SW 1271 (cell line): ENCODE data around the gene IGDCC3.

Experiments
- DNase-seq, 2 experiments: peaks; one replicate each; lab custom pipeline; 2025; lab: John Stamatoyannopoulos, UW

Gene IGDCC3

DNA sequence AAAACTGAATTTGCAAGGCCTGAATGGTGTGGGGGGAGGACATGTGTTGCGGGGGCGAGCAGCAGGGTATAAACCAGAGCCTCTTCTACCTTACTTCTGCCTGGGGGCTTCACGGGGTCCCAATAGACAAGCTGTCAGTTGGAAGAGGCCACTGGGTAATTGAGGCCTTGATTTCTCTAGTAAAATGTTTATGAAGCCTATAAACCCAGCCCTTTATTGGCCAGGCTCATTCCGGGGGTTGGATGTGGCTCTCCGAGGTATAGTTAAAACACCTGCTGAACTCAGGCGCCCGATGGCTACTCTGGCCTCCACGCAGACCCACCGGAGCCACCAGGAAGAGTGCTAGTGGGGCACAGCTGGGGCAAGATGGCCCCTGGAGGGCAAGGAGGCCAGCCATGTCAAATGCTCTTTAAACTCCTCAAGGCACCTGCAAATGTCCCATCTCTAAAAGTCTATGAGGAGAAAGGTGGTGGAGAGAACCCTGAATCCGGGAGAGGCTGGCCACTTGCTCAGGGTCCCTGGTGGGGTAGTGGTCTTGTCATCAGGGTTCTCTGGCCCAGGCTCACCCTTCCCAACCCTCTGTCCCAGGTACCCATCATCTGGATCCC lies 34.3 kb downstream of the IGDCC3 start:
- DNase-seq = no peak

DNA sequence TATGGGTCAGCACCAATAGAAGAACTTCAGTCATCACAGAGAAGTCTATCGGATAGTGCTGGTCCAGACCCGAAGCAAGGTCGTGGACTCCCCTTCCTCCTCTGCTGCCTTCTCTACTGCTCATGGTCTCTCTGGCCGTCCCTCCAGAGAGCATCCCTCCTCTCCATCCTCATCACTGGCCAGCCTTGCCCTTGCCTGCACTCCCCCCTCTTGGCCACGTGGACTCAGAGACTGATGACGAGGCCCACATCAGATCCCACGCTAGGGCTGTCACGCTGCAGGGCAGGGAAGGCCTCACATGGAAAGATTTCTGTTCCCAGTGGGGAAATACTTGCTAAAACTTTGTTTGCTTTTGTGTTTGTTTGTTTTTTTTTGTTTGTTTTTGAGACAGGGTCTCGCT lies 35.3 kb downstream of the IGDCC3 start:
- DNase-seq = no peak

DNA sequence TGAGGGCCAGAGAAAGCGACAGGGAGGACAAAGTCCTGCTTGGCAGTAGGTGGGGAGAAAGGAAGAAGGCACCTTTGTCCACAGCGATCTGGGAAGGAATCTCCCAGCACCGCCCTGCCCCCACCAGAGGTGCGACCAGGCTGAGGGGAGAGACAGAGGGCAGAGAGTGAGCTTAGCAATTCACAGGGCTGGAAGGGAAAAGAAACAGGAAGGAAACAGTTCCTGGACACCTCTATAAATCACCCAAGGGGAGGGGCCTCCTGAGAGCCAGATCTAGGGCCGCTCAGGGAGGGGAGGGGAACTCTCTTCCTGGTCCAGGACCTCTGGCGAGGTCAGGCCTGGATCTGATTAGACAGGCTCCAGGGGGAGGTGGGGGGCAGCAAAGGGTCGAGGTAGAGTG lies 37.9 kb downstream of the IGDCC3 start:
- no peak for DNase-seq

DNA sequence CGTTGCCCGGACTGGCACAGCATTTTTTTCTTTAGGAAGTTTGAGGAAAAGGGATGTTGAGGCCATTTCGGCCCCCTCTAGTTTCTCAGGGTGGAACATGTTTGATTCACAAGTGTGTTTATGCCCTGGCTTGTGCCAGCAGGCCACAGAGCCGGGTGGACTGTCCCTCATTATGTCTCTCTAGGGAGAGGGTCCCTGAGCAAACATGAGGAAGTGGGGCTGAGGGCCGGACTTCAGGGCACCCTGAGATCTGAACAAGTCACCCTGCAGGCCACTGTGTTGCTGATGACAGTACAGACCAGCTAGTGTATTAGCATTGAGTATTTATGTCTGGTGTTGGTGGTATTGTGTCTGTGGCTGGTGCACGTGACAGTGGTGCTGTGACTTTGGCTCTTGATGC lies 38.4 kb downstream of the IGDCC3 start:
- DNase-seq = no peak

DNA sequence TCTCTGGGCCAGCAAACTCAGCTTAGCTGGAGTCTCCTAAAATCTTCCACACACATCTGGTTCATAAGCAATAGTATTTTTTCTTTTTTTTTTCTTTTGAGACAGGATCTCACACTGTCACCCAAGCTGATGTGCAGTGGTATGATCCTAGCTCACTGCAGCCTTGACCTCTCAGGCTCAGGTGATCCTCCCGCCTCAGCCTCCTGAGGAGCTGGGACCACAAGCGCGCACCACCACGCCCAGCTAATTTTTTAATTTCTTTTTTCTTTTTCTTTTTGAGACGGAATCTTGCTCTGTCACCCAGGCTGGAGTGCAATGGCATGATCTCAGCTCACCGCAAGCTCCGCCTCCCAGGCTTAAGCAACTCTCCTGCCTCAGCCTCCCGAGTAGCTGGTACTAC lies 39.0 kb downstream of the IGDCC3 start:
- DNase-seq = no peak

DNA sequence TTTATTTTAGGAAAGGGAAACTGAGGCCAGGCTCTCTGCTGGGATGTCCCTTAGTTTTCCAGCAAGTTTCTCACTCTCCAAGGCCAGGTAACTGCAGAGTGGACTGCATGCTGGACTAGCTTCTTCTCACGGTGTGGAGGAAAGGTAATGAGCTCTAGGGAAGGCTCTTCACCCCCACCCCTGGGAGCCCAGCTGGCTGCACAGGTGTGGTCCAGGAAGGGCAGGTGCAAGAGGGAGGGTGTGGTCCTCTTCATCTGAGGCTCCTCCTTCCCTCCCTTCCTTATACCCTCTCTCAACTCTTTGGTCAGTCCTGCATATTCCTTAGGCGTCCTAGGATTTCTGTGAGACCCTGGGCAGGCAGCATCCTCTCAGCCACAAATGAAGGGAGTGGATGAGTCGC lies 39.4 kb downstream of the IGDCC3 start:
- no peak for DNase-seq

DNA sequence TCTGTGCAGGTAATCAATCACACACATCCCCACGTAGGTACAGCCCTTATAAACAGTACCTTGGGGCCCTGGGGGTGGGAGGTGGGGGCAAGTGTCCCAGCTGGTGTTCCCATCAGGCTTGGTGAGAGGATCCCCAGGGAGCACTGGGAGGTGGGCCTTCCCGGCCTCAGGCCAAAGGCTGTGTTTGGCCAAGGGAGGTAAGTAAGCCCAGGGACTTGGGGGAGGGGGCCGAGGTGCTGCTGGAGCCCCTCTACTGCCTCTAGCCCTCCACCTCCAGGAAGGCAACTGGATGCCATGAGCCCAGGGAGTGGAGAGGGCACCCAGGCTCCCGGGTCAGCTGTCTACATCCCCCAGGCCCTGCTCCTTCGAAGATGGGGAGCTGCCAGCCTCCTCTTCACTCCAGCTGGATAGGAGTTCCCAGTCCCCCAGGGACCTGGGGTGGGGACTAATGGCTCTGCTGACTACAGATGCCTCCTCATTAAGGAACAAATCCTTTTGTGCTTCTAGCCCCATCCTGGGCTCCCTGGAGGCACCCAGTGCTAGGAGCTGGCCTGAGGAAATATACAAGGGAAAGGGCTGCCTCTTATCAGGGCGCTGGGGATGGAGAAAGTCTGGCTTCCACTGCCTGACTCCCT lies 40.2 kb downstream of the IGDCC3 start:
- no peak for DNase-seq

DNA sequence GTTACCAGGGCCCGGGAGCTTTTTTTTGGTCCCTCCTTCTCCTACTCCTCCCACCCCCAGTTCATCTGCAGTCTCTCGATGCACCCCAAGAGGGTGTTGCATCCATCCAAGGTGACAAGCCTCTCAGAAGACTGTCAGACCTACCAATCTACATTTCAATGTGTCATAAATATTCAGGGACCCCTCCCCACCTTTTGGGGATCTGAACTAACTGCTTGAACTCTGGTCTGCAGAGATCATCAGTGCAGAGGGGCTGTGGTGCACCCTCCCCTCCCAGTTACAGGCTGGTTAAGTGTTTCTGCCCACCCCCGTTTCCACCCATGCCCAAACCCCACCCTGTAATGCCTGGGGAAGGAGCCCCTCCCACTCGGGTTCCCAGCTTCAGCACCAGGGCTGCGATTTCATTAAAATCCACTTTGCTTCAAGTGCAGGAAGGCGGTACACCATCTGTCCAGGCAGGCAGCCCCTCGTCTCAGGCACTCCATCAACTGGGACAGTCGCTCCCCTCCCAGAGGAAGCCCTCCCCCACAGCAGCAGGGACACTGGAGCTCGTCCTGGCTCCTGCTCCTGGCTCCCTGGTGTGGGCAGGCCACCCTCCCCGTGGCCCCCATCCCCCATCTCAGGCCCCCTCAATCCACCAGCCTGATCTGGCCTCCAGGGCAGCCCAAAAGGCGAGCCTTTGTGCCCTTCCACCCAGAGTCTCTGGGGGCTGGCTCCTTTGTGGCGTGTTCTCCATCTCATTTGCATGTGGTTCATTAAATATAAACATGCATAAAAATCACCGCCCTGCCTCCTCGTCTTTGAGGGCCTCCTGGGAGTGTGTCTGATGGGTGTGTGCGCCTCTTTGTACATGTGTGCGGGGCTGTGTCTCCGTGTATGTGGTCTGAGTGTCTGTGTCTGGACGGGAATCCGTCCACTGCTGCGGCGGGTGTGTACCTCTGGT lies 41.0 kb downstream of the IGDCC3 start:
- no peak for DNase-seq

DNA sequence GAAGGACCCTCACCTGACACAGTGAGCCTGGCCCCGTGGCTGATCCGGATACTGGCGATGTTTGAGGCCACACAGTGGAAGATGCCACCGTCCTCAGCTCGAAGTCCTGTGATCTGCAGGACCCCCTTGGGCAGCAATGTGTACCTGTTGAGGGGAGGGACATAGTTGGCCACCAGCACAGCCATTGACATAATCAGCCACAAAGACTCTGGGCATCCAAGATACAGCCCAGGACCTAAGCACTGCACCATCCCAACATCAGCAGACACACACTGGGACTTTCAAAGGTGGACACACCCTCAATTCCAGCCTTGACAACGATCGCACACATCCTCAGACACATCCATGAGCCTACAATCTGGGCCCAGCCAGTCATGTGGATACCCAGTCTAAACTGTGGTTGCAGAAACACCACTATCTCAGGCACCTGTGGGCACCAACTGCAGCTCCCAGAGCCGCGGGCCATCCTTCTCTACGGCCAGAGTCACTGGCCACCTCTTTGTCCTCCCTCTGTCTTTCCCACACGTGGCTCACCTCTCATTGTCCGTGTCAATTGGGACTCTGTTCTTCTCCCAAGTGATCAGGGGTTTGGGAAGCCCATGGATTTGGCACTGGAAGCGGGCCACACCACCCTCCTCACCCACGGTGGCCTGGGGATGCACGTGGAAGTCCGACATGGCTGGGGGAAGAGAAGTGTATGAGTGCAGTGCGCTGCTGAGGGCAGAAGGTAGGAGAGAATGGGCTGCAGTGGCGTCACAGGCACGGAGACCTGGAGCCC lies 42.3 kb downstream of the IGDCC3 start:
- no peak for DNase-seq

DNA sequence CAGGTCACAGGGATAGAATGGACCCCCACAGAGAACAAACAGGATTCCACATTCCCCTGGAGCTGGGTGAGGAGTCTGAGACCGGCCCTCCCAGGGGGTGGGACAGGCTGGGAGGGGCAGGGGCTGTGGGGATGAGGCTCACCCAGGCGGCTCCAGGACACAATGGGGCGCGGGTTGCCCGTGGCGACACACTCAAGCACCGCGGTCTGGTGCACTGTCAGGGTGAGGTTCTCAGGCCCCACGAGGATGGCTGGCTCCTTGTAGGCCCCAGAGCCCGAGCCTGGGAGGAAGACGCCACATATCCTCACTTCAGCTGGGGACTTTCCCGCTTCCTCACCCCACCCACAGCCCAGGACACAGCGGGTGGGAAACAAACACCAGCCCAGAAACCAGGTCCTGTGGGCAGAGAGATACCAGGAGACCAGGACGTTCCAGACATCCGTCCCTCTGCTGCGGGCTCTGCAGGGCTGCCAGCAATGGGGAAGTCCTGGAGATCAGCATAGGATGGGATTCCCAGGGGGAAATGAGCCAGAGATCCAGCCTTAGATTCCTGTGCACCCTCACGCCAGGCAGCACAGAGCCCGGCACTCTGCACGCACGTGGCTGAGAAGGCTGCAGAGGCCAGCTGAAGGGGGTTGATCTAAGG lies 43.1 kb downstream of the IGDCC3 start:
- DNase-seq = no peak

DNA sequence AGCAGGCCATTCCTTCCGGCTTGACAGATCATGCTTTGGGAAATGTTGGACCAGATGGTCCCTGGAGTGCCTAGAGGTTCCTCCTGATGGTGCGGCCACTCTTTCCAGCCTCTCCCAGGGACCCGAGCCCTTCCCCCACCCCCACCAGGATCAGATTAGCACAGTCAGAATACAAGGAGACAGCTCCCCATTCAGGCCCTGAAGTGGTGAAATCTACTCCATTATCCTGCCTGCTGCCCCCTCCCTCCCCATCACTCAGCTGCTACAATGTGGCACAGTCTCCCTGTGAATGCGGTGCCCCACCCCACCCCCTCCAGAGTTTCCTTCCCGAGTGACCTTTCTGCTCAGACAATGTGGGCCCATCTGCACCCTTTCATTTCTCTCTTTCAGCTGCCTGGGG lies 43.9 kb downstream of the IGDCC3 start:
- no peak for DNase-seq

DNA sequence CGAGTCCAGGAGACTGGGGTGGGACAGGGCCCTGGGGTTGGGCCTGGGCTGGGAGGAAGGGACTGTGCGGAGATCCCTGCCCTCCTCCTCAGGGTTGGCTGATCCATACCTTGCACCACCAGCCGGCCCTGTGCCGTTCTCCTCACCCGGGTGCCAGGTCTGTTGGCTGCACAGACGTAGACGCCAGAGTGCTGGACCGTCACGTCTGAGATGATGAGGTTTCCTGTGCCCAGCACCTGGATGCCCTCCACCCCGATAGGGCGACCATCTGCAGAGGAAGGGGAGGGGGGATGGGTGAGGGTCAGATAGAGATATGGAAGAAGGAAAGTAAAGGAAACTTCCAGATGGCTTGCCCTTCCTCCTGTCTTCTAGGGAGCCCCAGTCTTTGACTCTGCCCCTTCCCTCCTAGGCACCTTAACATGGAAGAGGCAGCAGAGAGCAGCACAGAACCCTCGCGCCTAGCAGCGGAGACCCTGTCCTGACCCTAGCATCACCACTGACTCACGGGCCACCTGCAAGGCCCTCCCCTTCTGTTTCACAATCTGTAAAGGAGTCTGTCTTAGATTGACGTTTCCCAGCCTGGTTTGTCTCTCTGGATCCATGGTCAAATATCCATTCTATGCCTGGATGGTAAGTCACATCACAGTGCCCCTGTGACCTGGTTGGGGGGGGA lies 44.5 kb downstream of the IGDCC3 start:
- DNase-seq = no peak

DNA sequence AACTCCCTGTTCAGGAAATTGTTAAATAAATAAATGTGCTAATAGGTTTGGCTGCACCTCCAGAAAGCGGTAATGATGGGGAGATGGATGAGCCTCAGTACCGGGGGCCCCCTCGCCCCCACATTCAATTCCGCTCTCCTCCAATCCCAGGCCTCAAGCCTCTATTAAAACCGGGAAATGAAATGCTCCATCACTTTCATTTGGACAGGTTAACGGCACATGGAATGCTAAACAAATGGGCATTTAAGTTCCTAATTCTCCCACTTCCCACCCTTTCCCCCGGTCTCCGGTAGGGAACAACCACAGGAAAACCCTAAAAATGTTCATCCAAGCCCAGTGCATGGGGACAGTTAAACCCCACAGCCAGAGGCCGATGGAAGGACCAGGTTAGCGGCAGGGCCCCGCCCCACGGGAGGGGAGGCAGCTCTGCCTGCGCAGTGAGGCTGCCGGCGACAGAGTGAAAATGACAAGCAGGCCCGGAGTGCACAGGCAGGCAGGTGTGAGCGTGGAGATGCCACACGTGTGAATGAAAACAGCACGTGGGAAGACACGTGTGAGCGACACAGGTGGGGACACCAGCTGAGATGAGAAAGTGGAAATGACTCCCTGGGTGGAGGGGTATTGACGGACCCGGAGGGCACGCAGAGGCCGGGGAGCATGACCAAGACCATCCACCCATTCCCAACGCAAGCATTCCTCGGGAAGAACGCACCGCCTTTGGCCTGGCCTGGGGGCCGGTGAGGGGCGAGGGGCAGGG lies 45.2 kb downstream of the IGDCC3 start:
- no peak for DNase-seq

DNA sequence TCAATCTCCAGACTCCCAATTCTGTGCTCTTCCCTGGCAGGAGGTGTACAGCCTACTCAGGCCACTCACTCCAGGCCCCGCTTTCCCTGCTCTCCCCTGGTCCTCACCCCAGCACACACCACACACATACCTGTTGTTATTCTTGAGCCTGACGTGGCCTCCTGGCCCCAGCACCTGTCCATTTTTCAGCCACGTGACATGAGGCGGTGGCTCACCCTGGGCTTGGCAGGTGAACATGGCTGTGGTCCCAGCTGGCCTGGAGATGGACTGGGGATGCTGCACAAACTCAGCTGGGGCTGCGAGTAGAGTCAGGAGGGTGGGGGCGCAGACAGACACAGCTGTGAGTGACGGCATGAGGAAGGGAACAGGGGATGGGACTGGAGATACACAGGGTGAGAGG lies 46.0 kb downstream of the IGDCC3 start:
- DNase-seq = no peak

DNA sequence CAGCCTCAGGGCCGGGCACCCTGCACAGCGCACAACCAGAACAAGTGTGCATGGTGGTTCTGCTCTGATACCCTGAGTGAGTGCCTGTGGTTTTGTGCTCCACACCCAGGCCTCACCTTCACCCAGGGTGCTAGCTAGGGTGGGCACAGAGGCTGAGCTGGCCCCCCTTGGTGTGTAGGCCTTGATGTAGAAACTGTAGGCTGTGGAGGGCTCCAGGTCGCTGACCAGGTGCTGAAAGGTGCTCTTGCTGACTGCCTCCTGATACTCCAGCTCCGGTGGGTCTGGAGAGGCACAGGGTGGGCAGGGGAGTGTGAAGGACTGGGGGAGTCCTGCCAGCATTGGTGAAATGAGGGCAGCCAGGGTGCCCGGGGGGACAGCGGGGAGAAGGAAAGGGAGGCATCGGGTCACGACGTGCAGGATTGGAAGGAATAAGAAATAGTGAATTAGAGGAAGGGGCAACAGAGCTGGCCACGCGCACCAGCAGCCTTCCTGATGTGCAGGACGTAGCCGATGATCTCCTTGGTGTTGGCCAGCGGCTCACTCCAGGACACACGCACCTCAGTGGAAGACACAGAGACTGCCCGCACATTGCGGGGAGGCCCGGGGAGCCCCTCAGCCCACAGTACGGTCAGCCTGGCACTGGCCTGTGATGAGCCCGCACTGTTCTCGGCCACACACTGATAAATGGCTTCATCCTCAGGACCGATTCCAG lies 46.7 kb downstream of the IGDCC3 start:
- no peak for DNase-seq

DNA sequence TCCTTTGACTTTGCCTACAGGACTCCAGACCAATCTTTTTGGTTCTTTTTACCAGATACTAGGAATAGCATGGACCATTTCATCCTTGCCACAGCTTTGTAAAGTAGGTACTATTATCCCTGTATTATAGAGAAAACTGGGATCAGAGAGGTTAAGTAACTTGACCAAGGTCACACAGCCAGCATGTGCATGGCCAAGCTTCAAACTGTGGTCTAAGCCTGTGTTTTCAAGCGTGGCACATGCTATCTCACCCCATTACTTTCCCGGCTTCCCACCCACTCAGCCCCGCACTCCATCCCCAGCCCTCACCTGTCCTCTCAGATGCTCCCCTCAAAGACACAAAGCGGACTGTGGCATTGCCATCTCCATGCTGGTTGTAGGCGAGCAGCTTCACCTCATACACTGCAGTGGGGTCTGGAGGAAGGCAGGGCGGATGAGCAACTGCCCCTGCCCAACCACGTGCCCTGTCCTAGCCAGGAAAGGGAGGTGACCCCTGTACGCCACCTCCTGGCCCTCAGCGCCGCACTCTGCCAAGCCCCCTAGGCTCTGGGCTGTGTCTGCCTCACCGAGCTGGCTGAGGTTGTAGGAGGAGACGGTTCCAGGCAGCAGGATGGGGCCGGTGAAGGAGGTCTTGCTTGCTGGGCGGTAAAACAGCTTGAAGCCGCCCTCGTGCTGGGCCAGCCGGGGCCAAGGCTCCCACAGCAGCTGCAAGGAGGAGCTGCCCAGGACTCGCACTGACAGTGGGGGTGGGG lies 47.6 kb downstream of the IGDCC3 start:
- DNase-seq = no peak

DNA sequence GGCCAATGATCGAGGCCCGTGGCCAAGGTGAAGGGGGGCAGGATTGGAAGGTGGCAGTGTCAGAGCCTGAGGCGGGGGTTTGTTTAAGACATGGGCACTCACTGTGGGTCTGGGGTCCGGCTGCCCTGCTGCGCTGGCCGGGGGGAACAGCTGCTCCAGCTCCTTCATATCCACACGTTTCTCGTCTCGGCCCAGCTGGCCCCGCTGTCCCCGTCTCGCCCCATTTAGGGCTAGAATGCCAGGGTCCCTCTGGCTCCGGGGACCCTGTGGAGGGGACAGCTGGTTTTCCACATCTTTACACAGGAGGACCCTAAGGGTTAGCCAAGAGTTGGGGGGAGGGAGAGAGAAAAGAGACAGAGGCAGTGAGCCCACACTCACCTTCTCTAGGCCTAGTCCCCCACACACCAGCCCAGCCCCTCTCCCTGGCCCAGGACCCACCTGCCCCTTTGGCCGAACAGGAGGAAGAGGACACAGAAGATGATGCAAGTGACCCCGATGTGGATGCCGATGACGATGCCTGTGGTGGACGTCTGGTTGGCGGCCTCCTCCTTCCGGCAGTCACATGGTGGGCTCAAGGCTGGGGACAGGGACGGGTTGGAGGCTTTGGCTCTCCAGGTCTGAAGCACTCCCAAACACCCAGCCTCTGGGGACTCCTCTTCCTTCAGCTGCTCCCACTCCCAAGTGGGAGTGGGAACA lies 48.4 kb downstream of the IGDCC3 start:
- DNase-seq = no peak

DNA sequence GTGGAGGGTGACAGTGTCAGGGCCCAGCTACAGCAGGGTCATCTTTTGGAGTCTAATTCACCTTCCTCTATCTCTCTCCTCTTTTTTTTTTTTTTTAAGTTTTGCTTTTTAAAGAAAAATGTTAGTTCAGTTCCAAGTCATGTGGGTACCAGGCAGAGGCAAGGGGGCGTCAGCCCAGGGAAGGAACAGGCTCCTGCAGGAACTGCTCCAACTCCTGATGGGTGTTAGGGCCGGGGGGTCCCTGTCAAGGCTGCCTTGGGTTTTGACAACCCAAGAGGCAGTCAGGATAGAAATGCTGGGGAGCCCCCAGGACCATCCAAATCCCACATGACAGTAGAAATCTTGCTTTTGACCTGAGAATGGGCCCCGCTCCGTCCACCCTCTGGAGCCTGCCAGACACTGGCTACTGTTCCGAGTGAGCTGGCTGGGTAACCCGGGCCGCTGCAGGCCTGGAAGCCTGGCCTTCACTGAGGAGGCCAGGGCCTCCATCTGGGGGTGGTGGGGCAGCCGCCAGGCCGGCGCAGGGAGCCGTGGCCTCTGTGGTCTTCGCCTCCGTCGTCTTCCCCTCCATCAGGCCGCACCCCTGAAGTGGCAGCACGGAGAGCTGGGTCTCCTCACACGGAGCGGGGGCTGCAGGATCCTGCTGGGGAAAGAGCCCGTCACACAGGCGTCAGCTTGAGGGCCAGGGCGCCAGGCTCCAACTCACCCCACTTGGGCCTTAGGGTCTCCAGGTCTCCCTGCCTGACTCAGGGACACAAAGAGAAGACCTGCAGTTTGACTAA lies 49.1 kb downstream of the IGDCC3 start:
- no peak for DNase-seq
